Umbilical cord (tissue), 2 donors: Measurements from ENCODE around the gene VPS13D. TPM values are rescaled to one million over a fixed set of nuclear protein-coding genes. Genes with fewer than 3 reads are reported as not detected.
A peak's percentile ranks its signal among the peaks of the same experiment; 100 is the strongest.
"Not testable (repeated sequence)": the region's sequence is repeated elsewhere in the genome, so short reads cannot be mapped to it uniquely, and the experiment has no call there.

Source experiments
- DNase-seq: peaks from one replicate; pipeline ENCODE4 v3.0.0-alpha.2; 2015; ENCODE audit warnings: low spot score
- total RNA-seq: library from RNA; depleted of rRNA; stranded (reverse); fragments of >200 nt; gene quantifications from one replicate; pipeline ENCODE4 v1.2.3, GENCODE V29; 2014; ENCODE audit warnings: low replicate concordance; ENCODE audit not compliant: insufficient read depth

Gene VPS13D
- total RNA-seq, 1 donor from 2014 or later: 31.3 TPM

DNA sequence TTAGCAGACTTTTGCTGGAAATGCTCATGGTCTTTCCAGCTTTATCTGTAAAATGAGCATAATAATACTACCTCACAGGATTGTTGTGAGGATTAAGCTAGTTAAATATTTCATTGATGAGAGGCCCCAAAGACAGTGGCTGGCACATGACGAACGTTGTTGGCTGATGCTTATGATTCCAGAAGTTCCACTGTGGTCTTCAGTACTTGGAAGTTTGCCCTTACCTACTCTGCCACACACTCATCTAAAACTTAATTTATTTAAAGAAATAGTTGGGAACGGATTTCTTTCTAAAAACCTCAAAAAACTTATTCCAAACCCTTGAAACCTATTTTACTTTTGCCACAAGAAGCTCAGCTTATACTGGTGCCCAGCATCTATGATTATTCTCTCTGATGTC is 217.5 kb downstream of the VPS13D start:
- DNase-seq: no peak

DNA sequence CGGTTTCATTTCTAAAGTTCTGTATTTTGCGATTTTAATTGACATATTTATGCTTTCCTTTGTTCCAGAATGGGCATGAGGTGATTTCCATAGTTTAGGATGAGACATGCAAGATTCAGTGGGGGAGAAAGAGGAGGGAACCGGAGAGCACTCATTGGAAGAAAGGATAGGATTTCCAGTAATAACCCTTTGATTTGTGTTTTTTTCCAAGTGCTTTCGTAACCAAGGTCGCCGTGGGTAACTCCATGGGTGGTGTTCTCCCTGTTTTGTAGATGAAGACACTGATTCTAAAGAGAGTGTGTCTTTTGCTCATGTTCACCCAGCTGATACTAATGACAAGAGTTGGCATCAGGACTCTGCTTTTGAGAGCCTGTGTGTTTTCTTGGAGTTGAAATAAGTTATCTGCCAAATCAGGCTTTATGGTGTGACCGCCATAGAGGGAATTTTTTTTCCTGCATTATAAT is 218.1 kb downstream of the VPS13D start:
- no peak for DNase-seq

DNA sequence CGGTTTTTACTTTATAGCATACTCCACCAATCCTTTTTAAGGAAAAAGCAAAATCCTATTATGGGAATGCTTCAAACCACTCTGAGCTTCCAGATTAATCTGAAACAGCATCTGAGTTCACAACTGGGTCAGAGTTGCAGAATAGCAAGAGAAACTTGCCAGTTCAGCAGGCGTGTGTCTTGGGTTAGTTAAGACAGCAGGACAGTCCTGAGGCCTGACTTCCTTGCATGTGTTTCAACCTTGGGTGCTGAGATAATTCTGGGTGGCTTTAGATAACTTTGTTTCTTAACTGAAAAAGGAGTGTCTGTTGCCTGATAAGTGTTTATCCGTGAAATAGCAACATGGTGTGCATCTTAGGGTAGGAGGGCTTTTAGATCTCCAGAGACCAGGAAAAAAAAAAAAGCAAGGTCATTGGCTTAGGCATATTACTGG is 218.9 kb downstream of the VPS13D start:
- DNase-seq: peak; percentile 95

DNA sequence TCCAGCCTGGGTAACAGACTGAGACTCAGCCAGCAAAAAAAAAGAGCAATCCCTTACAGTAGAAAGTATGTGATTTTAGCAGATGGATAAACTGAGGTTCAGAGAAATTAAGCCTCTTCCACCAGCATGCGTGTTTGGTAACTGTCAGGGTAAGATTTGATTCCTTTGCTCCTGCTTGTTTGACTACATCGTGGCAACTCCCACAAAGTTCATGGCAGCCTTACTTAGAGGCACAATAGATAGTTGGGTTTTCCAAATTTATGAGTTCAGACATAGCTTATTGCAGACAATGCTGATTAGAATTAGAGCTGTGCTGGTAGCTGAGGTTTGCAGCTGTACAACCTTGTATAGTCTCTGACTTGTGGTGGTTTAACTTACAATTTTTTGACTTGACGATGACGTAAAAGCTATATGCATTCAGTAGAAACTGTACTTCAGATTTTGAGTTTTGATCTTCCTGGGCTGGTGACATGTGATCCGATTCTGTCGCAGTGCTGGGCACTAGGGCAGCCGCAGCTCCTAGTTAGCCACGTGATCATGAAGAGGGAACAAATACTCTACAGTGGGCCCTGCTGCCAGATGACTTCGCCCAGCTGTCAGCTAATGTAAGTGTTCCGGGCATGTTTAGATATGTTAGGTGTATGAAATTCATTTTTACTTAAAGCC is 220.4 kb downstream of the VPS13D start:
- no peak for DNase-seq

DNA sequence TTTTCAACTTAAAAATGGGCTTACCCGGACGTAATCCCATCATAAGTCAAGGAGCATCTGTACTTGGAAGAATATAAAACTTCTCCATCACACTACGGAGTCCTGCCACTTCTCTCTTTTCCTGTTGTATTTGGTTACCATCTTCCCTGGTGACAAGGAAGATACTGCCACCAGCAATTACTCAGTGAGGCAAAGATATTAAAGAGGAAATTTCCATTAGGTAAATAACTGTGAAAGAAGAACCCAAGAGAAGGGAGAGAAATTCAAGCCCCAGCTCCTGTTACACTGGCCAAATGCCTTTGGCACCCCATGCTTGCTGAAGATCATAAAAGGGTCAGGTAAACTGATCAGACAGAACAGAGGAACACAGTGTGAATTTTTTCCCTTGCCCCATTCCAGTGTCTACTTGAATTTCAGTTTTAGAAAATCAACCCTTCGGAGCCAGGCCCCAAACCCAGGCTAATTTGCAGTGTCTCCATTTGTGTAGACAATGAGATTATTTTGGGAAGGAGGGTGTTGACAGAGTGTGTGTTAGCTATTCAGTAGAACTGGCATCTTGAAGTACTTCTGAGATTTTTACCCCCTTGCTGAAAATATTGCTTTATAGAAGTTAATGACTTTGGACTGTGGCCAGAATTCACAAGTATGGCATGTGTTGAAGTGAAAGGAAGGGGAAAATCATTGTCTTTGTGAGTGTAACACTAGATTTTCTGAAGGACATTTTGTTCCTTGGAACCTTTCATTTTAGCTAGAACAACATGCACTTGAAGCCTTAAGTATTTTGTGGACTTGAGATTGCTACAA is 221.1 kb downstream of the VPS13D start:
- no peak for DNase-seq

DNA sequence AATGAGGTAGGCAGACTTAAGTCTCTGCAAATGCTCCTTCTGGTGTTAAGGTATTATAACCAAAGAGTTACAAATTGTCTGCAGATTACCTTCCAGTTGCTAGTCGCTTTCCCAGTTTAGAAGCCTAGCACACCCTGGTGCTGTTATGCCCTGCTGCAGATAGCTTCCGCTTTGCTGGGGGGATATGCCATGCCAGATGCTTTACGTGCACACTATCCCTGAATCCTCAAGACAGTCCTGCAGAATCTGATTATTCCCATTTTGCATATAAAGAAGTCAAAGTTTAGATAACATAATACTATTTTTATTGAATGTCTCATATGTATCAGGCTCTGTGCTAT is 221.7 kb downstream of the VPS13D start:
- DNase-seq: no peak

DNA sequence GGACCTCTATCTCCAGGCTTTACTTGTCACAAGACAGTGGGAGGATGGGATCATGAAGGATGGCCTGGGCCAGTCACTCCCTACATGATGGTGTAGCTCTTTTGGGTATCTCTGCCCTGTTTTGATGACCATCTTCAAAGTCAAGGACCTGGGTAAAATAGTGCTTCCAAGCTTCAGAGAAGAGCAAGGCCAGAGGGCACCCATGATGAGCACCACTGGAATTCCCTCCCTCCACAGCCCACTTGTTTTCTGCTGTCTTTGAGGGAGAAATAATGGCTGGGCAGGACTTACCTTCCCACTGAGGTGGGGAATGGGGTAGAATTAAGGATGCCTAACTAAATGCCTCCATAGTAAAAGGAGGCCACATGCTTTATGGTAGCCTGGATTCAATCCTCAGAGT is 222.4 kb downstream of the VPS13D start:
- DNase-seq: no peak

DNA sequence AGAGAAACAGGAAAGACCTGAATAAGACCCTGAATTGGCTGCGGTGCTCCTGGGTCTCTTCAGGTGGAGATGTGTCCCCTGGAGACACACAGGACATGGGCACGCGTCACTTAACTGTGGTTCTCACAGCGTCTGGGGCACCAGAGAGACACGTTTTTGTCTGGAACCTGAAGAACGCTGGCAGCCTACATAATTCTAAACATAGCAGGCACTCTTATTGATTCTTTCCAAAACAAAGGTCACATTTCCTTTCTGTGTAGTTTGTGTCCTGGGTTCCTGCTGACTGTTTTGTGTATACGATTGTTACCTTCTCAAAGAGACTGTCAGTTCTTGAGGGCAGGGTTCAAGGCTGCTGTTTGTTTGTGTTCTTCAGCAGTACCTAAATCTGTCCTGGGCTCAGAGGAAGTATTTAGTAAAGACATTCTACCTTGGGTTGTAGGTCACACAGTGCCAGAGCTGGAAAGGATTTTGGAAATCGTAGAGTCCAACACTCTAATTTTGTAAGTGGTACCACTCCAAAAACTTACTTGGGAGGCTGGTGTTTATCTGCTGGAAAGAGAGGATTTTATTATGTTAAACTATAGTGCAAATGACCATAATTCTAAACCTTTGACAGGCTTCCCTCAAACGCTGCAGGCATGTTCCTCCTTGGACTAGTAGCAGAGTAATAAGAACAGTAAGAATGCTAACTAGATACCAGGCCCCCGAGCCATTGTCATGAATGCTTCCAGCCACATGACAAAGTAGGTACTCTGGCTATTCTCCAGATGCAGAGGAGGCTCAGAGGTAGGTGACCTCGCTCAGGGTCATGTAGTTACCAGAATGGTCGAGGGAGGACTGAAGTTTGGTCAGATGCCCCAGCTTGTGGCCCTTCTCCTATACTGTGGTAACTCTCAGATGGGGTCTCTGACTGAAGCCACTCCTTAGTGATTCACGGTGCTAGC is 223.8 kb downstream of the VPS13D start:
- no peak for DNase-seq

DNA sequence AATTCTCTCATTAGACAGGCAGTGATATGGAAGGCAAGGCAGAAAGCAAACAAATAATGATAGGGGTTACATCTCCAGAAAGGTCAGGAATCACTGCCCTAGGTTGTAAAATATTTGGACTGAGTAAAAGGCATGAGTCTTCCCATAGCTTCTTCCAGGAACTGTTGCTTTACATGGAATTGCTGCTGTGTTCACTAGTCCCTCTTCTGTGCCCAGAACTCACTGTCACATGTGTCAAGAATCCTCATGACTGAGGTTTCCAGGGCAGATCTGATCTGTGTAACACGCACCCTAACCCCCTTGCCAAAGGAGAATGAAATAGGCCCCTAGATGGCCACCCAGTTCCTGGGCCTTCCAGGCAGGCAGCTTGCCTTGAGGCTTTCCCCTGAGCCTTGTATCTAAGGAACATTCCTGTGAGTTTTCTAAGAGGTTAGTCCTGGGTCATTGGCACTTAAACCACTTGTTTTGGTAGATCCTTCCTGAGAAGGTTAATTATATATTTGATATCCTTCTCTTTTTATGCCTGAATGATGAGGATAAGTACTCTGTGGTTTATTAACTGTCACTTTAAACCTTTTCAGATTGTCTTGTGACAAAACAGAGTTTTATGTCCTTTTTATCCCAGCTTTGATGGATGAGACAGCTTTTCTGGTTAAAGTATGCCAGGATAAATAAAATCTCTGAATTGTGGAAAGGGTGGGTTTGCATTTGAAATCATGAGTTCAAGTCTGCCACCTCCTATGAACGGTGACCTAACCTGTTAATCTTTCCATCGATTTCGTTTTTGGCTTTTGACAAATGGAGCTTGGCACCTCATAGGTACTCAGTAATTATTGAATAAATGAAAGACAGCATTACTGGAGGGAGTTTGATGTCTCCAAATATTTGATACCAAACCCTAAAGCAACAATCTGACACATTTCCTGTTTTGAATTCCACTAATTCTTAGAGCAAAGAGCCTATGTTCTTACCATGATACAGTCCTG is 224.9 kb downstream of the VPS13D start:
- peak; percentile 75 for DNase-seq

DNA sequence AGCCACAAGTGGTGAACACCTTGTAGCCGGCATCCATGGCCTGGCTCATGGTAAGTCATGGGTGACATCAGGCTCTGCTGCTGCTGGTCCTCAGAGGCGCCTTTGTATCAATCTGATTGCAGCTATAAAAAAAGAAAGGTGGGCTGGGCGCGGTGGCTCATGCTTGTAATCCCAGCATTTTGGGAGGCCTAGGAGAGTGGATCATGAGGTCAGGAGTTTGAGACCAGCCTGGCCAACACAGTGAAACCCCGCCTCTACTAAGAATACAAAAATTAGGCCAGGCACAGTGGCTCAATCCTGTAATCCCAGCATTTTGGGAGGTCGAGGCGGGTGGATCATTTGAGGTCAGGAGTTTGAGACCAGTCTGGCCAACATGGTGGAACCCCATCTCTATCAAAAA is 226.3 kb downstream of the VPS13D start:
- DNase-seq: not testable (repeated sequence)

DNA sequence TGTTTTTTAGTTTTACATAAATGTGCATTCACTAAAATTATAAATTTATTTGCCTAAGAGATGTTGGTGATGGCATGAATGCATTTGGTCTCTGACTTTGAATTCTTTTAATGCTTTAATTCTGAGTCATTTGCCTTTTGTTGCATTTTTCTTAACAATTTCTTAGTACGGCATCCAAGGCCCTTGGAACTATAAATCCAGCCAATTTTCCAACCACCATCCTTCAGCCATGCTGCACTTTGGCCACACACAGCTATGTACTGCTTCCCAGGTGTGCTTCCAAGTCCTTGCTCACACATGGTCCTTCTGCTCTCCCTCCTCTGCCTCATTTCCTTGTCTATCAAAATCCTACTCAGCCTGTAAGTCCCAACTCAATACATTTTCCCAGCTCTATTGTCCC is 227.1 kb downstream of the VPS13D start:
- no peak for DNase-seq

DNA sequence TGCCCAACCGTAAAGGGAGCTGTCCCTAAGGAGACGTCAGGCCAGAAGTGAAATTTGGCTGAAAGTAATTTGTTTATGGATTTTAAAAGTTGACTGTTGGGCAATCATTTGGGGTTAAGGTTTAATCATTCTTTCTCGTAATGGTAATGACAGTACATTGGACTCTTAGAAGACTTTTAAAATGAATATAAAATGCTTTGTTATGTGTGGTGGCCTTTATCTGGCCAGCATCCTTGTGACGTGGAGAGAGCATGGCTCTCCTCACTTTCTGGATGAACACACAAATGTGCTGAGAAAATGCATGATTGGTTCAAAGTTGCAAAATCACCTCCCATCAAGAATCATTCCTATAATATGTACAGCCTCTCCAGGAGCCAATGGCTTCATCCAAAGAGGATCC is 227.9 kb downstream of the VPS13D start:
- no peak for DNase-seq

DNA sequence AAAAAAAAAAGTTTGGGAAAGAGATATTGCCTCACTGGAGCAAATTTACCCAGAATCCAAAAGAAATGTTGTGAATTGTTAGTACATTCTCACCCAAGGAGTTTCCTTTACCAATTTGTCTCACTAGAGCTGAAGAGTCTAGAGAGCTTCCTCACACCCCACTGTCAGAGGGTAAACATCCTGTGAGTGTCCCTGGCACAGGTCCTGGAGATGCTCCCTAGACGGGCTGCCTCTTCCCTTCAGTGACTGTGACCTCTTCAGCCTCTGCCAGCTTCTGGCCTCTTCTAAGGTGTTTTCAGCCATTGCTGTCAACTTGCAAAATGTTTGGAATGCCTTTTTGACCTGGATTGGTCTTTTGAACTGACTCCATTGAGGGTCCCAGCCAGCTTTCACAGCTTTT is 228.7 kb downstream of the VPS13D start:
- DNase-seq: no peak

DNA sequence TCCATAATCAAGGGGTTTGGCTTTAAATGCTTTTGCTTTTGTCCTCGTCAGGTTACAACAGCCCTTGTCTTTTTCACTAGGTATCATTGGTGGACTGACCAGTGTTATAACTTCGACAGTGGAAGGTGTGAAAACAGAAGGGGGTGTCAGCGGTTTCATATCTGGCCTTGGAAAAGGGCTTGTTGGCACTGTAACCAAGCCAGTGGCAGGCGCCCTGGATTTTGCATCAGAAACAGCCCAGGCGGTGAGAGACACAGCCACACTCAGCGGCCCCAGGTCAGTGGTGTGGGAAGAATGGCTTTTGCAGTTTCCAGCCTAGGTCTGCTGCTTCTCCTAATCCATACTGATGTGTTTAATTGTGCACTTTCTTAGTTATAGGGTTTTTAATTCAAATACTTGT is 230.3 kb downstream of the VPS13D start:
- no peak for DNase-seq

DNA sequence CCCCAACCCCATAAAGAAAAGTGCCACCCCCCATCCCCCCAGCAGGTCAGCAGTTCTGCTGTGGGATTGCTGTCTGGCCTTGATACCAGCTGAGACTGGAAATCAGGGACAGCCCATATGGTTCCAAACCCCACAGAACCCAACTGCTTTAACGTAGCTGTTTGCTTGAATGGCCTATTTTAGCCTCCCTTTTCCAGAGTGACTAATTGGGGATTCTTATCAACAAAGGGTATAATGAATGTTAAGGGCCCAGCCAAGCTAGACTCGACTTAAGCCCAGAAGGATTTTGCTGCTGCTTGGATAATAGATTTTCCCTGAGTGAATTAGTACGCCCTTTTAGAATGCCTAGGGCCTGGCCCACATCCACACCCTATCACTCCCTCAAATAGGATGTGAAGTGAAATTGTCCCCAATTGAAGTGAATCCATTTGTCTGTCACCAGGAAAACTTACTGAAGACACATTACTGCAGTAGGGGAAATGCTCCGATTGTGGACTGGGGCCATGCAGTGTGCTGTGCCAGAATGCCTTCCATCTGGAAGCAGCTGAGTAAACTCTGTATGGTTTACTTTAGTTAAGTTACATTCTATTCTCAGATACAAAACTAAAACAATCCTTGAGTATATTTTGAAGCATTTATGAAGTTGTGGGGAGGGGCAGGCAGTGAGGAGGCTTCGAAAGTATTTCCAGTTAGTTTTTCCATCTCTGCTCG is 231.2 kb downstream of the VPS13D start:
- peak; percentile 83 for DNase-seq

DNA sequence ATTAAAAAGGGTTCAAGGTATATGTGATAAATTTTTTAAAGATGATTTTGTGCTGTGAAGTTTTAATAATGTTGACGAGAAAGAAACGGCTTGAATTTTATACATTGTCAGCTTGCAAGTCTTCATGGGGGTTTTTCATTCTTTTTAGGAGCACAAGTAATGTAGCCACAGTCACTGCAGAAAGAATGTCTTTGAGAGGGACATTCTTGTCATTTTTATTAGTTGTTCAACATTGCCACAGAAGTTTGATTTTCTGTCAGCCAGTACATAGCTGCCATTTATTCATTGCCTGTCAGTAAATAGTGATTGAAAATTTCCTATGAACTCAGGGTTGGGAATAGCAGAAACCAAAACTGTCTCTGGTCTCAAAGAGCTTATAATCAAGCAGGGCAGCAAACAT is 231.9 kb downstream of the VPS13D start:
- no peak for DNase-seq

DNA sequence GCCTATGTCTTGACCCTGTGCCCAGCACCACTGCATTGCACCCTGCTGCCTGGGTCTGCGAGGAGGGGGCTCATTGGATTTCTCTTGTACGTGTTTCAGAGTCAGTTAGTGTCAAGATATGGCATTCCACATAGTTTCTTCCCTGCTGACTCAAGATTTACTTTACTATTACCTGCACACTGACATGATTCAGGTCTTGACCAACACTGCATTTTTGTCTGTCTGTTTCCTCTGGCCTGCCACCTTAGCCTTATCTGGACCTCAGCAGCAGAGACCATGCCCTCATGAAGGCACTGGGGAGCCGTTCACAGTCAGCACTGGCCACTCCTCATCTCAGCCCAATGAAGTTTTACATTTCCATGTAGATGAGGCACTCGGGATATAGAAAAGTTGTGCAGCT is 232.8 kb downstream of the VPS13D start:
- DNase-seq: no peak

DNA sequence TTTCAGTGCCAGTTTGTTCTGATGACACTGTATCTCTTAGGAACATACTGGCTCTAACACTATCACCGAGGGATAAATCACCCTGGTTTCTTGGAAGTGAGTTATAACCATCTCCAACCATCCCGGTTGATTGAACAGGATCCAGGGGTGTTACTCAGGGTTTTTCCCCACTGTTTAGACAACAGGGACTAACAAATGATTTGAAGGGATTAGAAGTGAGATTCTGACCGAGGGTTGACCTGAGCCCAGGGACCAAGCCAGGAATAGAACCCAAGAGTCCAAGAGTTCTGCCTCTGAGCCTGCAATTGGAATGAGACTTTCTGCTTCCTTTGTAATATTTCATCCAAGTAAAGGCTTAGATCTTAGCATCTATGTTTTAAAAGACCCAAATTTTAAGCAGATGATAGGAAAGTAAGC is 234.2 kb downstream of the VPS13D start:
- peak; percentile 70 for DNase-seq

DNA sequence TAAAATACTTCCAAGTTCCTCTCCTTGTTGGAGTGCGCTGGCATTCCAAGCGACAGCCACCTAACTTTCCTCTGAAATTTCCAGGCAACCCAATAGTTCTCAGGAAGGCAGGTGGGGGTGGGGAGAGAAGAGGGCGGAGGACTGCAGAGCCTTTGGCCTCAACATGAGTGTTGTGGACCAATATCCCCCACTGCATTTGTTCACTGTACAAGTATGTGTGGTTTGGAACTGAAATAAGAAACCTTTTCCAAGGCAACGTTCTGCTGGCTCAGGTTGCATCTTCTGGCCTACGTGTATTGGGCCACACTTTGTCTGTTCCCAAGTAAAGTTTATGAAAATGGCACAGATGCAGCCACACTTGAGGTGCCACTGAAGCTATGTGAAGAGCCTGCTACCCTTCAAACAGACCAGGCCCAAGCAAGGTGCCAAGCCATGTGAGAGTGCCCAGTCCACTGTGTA is 234.8 kb downstream of the VPS13D start:
- peak; percentile 75 for DNase-seq

DNA sequence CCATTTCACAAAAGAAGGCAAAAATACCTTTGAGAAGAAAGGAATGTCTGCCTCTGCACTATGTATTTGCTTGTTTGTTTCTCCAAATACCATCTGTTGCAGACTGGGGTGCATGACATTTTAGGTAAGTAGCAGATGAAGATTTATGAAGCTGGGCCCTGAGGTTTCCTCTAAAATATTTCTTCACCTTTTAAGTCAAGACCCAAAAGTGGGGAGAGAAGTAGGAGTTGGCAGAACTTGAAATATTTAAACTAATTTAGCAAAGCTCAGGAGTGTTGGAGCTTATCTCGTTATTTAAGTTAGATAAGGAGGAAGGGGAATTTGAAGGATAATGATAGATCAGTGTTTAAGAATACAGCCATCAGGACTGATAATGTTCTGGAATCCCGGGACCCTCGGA is 235.3 kb downstream of the VPS13D start:
- peak; percentile 45 for DNase-seq
